NCI-H1092 treated with DMSO at 0.1 percent for 48 hours (cell line): ENCODE results near the gene CDCA7.
"Not testable (repeated sequence)": the region's sequence is repeated elsewhere in the genome, so short reads cannot be mapped to it uniquely, and the experiment has no call there.

Experiments
- DNase-seq: peaks from one replicate; lab custom pipeline; 2025; lab: John Stamatoyannopoulos, UW

Gene CDCA7

DNA sequence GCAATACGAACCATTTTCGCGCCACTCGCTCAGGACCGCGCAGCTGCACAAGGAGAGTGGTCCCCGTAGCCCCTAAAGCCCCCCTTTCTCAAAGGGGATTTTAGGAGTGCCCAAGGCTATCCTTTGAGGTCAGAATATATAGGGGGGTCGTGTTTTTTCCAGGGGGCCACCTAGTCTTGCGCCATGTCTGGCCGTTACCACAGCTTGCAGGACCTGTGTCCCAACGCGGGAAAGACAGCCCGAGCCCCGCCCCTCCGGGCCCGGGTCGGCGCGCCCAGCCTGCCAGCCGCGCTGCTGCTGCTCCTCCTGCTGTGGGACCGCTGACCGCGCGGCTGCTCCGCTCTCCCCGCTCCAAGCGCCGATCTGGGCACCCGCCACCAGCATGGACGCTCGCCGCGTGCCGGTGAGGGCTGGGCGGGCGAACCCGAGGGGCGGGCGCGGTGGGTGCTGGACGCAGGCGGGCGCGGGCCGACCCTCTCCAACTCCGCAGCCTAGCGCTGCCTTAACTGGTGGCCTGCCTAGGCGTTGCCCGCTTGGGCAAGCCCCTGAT, at the start of gene CDCA7:
CDCA7 (plus strand) TSS at position 291 of the 550 bp plus-strand sequence; CDS start at position 383, 92 bp downstream.
- peak; percentile 73 for DNase-seq

DNA sequence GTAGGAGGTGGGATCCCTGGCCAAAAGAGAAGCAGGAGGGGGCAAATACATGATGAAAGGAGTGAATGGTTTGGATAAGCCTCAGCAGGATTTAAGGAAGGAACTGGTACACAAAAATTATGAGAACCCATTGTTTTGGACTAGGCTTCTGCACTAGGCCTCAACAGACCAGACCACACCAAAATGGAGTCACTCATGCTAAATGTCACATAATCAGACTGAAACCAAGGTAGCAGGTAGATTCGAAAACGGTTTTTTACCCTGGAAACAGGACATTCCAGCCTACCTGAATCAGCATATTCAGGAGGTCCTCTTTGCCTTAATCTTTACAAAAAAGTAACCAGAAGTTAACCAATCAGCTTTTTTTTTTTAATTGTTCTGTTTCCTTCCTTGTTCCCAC, 49.4 kb upstream of the CDCA7 start:
- DNase-seq, result no peak

DNA sequence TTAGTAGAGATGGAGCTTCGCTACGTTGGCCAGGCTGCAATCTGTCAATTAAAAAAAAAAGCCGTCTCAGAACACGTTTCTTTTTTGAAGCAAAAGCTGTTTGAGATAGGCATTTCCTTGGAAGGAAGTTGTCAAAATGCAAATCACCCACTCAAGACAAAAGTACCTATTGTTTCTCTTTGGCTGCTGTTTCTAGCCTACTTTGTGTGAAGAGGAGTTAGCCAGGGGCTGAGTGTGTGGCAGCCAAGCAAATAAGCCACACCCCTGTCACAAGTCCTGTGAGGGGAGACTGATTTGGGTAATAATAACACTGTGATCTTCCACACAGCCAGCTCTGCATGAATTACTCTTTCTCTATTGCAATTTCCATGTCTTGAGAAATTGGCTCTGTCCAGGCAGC, 47.4 kb upstream of the CDCA7 start:
- no peak for DNase-seq

DNA sequence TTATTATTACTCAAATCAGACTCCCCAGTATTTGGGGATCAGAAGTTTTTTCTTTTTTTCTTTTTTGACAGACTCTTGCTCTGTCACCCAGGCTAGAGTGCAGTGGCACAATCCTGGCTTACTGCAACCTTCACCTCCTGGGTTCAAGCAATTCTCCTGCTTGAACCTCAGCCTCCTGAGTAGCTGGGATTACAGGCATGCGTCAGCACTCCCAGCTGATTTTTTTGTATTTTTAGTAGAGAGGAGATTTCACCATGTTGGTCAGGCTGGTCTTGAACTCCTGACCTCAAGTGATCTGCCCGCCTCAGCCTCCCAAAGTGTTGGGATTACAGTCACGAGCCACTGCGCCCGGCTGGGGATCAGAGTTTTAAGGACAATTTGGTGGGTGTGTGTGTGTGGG, 45.3 kb upstream of the CDCA7 start:
- not testable (repeated sequence) for DNase-seq

DNA sequence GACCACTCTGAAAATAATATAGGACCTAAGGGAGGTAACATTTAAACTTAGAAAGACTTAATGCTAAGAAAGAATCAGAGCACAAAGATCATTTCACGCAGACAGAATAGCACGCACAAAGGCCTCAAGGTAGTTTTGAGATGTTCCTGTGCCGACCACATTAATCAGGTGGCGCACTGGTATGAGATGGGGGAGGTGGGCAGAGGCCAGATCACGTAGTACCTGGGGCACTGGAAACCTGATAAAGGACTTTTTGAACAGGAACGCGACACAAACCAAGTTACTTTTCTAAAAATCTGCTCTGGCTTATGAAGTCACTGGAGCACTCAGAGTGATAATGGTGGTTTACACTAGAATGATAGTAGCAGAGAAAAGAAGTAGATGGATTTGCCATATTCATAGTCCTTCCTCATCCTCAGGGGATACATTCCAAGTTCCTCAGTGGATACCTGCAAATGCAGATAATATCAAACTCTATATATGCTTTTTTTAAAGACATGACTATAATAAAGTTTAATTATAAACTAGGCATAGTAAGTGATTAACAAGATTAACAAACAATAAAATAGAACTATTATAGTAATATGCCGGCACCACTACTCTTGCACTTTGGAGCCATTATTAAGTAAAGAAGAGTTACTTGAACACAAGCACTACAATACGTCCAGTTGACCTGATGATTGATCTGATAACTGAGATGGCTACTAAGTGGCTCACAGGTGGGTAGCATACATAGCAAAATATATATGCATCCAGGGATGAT, 42.6 kb upstream of the CDCA7 start:
- no peak for DNase-seq

DNA sequence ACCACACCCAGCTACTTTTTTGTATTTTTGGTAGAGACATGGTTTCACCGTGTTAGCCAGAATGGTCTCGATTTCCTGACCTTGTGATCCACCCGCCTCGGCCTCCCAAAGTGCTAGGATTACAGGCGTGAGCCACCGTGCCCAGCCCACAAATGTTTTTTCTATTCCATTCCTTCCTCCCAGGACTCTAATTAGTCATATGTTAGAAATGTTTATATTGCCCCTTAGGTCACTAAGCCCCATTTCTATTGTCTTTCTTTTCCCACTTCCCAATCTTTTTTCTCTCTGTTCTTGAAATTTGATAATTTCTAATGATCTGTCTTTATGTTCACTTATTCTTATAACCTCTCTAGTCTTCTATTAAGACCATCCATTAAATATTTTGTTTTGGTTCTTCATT, 31.3 kb upstream of the CDCA7 start:
- DNase-seq, result no peak

DNA sequence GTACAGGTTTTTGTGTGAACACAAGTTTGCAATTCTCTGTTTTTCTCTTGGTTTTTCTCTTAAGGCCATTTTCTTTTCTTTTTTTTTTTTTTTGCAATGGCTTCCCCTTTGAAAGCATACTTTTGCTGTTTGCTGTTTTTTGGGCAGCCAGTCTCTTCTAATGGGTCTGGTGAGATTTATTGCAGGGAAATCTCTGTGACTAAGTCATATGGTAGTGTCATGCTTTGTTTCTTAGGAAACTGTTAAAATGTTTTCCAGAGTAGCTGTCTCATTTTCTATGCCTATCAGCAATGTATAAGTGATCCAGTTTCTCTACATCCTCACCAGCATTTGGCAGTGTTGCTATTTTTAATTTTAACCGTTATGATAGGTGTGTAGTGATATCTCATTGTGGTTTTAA, 27.9 kb upstream of the CDCA7 start:
- DNase-seq, result no peak

DNA sequence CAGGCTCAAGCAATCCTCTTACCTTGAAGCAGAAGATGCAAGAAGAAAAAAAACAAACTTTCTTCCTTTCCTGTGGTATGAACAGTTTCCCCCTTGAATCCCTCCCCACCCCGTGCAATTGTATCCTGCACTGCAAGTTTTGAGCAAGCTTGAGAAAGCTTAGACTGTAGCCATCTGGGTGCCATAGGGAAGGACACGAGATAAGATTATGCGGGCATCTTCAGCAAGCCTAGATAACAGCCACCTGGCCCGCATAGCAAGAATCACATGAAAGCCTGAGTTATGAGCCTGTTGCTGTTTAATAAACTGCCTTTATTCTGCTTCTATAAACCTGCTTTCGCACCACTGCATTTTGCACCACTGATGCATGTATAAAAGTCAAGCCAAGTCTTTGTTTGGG, 27.3 kb upstream of the CDCA7 start:
- DNase-seq, result no peak

DNA sequence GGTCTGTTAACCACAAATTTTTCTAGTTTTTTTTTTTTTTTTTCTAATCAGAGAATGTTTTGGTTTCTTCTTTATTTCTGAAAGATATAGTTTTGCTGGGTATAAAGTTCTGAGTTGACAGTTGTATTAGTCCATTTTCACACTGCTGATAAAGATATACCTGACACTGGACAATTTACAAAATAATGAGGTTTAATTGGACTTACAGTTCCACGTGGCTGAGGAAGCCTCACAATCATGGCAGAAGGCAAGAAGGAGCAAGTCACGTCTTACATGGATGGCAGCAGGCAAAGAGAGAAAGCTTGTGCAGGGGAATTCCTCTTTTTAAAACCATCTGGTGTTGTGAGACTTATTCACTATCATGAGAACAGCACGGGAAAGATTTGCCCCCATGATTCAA, 21.7 kb upstream of the CDCA7 start:
- not testable (repeated sequence) for DNase-seq

DNA sequence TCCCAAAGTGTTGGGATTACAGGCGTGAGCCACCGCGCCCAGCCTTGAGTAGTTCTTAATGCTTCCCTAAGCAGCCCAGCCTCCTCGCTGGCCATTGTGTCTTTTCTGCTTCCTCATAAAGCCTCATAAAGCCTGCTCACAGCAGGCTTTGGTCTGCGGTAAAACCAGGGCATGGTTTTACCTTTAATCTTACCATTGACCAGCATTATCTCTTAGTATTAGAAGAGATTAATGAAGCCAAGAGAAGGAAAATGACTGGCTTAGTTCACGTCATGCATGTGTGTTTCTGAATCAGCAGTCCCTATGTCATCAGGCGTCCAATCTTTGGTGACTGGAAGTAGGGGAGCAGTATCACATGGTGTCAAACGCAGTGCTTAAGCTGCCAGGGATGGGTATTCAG, 14.9 kb upstream of the CDCA7 start:
- DNase-seq, result no peak

DNA sequence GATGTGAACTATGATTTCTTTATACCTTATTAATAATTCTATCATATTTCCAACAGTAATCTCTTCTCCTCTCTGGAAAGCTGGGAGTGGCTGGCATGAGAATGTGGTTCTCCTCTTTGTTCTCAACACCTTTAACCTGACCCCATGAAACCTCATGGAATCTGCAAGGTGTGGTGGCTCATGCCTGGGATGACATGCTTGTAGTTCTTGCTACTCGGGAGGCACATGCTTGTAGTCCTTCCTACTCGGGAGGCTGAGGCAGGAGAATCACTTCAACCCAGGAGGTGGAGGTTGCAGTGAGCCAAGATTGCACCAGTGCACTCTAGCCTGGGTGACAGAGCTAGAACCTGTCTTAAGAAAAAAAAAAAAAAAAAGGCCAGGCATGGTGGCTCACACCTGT, 10.8 kb upstream of the CDCA7 start:
- no peak for DNase-seq

DNA sequence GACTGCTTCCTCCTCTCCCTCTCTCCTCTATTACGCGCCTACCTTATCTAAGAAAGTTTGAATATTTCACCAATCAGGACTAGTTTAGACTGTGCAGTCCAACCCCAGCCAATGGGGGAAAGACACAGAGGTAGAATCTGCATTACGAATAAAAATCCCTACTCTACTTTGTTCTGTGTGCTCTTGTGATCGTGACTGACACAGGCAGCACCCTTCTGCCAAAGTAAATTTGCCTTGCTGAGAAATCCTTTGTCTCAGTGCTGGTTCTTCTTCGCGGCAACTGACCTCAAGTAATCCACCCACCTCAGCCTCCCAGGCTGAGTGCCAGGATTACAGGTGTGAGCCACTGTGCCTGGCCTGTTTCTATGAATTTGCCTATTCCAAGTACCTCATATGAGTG, 8.6 kb upstream of the CDCA7 start:
- DNase-seq, result no peak

DNA sequence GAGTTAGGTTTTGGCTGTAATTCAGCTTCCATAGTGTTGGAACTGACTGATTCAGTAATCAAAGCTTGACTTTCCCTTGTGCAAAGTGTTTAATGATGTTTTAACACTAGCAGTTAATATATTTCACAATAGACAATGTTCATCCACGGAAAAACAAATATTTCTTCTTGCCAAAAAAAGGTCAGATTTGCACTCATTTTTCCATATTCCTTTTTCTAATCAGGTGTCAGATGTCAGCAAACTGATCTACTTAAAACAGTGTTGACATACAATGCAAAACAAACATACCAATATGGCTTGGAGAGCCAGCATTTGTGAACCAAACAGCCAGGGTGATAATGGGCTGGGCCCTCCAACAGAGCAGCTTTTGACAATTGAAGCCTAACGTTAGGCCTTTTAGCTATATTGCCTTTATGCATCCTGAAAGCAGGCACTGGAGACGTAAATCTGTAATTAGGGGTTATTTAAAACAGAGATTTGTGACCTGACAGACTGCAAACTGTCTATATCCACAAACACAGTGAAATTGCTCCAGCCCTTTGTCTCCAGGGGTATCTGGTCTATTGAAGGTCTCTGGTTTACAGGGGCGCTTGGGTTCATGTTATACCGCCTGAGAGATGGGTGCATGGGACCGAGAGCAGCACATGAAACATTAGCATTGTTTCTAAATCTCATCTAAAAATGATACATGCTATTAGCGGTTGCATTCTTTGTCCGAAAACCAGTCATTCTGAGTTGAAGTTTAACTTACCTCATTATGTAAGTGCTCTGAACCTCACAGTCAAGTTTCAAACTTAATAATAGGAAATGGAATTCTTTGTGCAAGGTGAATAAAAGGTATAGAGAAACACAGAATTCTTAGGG, 7.1 kb upstream of the CDCA7 start:
- peak; percentile 86 for DNase-seq

DNA sequence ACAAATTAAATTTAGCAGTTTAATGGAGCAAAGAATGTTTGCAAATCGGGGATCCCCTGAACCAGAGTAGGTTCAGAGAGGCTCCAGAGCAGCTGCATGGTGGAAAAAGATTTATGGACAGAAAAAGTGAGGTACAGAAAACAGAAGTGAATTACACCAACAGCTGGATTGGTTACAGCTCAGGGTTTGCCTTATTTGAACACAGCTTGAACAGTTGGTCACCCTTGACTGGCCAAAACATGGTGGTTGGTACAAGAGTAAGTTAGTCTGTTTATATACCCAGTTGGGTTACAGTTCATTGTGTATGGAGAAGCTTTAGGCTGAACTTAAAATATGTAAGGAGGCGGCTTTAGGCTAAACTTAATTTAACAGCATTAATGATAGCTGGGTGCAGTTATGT, 5.4 kb upstream of the CDCA7 start:
- DNase-seq, result no peak

DNA sequence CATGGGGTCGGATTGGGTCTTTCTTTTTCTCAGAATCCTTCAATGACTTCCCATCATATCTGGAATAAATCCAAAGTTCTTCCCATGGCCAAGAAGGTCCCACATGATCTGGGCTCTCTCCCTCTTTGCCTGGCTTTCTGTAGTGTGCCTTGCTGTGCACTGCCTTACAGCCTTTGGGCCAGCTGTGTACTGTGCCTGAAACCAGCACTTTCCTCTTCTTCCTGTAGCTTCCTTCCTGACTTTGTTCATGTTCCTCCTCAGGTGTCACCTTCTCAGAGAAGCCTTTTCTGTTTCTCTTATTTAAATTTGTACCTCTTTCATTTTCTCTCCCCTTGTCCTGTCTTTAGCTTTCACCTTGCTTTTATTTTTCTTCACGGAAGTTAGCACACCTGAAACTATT, 4.3 kb upstream of the CDCA7 start:
- DNase-seq, result no peak

DNA sequence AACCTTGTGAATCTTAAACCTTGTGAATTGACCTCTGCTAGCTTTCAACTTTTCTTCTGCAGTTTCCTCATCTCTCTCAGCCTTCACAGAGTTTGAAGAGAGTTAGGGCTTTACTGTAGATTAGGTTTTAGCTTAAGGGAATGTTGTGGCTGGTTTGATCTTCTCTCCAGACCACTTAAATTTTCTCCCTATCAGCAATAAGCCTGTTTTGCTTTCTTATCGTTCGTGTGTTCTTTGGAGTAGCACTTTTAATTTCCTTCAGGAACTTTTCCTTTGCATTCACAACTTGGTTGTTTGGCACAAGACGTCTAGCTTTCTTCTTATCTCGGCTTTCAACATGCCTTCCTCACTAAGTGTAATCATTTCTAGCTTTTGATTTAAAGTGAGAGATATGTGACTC, 2.8 kb upstream of the CDCA7 start:
- DNase-seq, result no peak

DNA sequence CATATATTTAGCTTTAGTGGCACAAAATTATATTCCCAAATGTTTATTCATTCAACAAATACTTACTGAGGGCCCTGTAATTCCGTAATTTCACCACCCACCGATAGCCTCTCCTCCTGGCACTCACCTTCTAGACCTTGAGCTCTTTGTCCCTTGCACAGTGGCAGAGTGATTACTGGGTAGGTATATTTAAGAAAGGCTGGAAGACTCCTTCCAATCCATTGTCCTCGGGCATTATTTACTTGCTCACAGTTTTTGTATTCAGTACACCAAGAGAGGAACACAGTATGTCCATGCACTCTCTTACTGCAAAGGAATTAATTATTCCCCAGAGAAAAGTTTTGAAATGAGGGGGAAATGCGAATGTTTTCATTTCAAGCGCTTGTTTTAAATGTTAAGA, 1.1 kb upstream of the CDCA7 start:
- no peak for DNase-seq

DNA sequence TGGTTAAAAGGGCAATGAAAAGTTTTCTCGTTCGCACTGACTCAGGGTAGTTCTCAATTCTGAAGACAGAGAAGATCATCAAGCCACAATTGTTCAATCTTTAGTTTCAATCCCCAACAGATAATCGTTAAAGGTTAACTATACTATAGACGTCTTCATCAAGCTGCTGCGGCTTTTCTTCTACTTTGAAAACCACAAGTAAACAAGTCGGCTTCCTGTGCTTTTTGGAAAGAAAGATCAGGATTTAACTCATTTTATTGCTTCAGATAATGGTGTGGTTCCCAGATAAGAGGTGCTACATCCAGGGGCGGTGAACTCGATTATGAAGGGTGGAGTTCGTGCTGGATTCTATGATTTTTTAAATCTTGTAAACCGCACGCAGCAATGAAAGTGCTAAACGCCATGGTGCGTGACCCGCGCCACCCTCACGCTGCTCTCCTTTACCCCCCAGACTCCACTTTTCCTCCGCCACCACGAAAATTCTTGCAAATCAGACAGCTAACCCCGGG, 545 bp upstream of the CDCA7 start:
- no peak for DNase-seq

DNA sequence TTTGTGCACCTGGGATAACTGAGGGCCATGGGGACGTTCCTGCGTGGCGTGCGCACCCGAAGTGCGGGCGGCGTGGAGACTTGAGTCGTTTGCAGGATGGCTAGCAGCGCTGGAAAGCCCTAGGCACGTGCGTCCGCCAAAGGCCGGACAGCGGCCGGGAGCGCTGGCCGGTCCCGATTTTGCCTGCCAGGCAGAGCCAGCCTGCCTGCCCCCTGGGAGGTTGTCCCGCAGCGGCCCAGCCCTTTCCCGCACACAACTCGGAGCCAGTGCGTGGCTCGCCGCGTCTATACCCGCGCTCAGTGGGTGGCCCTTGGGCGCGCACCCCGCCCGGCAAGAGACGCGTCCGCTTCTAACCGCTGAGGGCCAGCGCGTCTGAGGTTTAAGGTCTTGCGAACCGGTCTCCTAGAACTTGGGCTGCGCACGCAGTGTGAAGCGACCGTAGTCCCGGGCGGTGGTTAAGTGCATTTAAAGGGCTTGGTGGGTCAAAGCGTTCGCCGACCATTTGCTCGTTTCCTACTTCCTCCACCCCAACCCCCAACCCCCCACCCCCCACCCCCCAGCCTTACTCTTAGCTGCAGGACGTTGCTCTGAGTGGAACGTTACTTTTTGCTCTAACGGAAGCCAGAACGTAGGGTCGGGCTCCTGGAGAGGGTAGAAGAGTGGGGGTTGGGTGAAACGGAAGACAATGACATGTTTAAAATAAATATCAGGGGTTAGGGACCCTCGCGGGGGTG, 627 bp downstream of the CDCA7 start:
- DNase-seq, result peak; percentile 31

DNA sequence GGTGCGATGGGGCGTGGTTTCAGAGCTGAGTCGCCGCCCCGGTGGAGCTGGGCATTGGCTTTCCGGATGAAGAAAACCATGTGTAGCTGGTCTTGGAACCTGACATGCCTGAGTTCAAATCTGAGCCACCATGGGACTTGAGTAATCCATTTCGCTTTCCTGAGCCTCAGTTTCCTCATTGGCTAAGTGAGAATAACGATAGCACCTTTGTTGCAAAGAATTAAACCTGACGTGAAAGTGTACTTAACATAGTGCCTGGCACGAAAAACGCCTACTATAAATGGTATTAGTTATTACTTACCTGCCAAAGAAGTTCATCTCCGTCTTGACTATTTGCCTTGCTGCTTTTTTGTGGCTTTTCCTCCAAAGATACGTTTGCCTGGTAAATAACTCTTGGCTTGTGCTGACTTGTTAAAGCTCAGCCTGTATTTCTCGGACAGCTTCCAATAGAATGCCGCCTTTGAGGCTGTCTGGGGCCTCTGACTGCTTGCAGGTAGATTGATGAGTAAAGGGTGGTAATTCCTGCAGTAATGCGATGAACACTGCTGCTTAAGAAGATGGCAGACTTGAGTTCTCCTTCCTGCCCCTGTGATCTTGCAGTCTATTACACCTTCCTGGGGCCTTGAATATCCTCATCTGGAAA, 1.3 kb downstream of the CDCA7 start:
- no peak for DNase-seq

DNA sequence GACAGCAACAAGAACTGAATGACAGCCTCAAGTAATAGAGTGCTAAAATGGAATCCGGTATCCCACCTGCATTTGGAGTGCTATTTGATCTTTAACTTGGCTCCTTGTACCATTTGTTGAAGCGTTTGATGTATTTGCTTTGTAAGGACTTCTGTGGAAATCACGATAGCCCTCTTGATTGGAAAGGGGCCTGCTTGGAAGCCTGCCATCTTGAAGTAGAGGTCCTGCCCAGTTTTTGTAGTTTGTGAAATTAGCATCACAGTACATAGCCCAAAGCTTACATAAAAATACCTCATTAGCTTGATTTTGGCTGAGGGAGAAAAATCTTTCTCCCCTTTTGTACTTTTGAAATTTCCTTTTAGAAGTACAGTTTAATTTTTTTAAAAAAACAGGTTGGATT, 2.7 kb downstream of the CDCA7 start:
- DNase-seq, result peak; percentile 78

DNA sequence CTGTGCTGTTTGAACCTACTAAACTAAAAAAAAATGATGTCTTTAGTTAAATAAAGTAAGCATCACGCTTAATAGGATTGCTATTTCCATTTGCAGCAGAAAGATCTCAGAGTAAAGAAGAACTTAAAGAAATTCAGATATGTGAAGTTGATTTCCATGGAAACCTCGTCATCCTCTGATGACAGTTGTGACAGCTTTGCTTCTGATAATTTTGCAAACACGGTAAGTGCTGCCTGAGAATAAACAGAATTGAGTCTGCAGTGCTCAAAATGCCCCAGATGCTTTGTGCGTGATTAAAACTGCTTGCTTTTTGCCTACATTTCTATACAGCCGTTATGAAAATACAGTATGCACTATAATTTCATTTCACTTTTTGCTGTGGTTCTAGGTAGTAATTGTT, 3.9 kb downstream of the CDCA7 start:
- DNase-seq, result no peak
